GM21825 (cell line): ENCODE results near the gene PLG.
"Not testable (repeated sequence)": the region's sequence is repeated elsewhere in the genome, so short reads cannot be mapped to it uniquely, and the experiment has no call there.

Experiments
- ATAC-seq: cut with Tn5 transposase; IDR thresholded peaks from one replicate; pipeline ENCODE4 v1.9.1; 2021; ENCODE audit warnings: mild to moderate bottlenecking, moderate library complexity; ENCODE audit not compliant: unreplicated experiment

PLG gene

GRCh38 chr6:160697826-160698225 lies 4.2 kb upstream of the PLG start:
- no peak for ATAC-seq

- ATAC-seq: not testable (repeated sequence)
Observed at GRCh38 chr6:160704688-160705087, 2.6 kb downstream of the PLG start.

GRCh38 chr6:160708993-160709392 lies 6.9 kb downstream of the PLG start:
- not testable (repeated sequence) for ATAC-seq

GRCh38 chr6:160714731-160715316 lies 12.8 kb downstream of the PLG start:
- ATAC-seq: no peak

GRCh38 chr6:160730911-160731310 lies 28.9 kb downstream of the PLG start:
- no peak for ATAC-seq

GRCh38 chr6:160733050-160733646 lies 31.1 kb downstream of the PLG start:
- peak; percentile 66 for ATAC-seq

GRCh38 chr6:160734627-160735026 lies 32.6 kb downstream of the PLG start:
- no peak for ATAC-seq

- ATAC-seq: peak; percentile 55
Observed at GRCh38 chr6:160735523-160735922, 33.5 kb downstream of the PLG start.

- no peak for ATAC-seq
Observed at GRCh38 chr6:160737934-160738333, 35.9 kb downstream of the PLG start.

GRCh38 chr6:160739955-160740354 lies 37.9 kb downstream of the PLG start:
- no peak for ATAC-seq

GRCh38 chr6:160741012-160741411 lies 39.0 kb downstream of the PLG start:
- ATAC-seq: peak; percentile 99

- ATAC-seq: peak; percentile 48
Observed at GRCh38 chr6:160742090-160742489, 40.0 kb downstream of the PLG start.

GRCh38 chr6:160750276-160750689 lies 48.2 kb downstream of the PLG start:
- peak; percentile 93 for ATAC-seq

GRCh38 chr6:160753211-160753610 lies 51.2 kb downstream of the PLG start:
- ATAC-seq: not testable (repeated sequence)

- no peak for ATAC-seq
Observed at GRCh38 chr6:160755165-160755564, 53.1 kb downstream of the PLG start.

GRCh38 chr6:160756021-160756420 lies 54.0 kb downstream of the PLG start:
- no peak for ATAC-seq

GRCh38 chr6:160756871-160757270 lies 54.8 kb downstream of the PLG start:
- ATAC-seq: no peak

- no peak for ATAC-seq
Observed at GRCh38 chr6:160764847-160765246, 62.8 kb downstream of the PLG start.

- ATAC-seq: no peak
Observed at GRCh38 chr6:160765412-160765811, 63.4 kb downstream of the PLG start.

- no peak for ATAC-seq
Observed at GRCh38 chr6:160766657-160766988, 64.6 kb downstream of the PLG start.

GRCh38 chr6:160766989-160767646 lies 65.1 kb downstream of the PLG start:
- ATAC-seq: peak; percentile 95

GRCh38 chr6:160767647-160768019 lies 65.6 kb downstream of the PLG start:
- ATAC-seq: peak; percentile 5

- no peak for ATAC-seq
Observed at GRCh38 chr6:160768101-160768500, 66.1 kb downstream of the PLG start.
